Brain pericyte (primary cell): ENCODE data around the gene ZC3H18.

Experiments used
- DNase-seq: peaks from one replicate; pipeline ENCODE4 v3.0.0-alpha.2; 2012; ENCODE audit warnings: low read depth, low spot score

The ZC3H18 gene

GRCh38 chr16:88678224-88678979 is 108.2 kb downstream of the ZC3H18 start:
- no peak for DNase-seq

- no peak for DNase-seq
Measured at GRCh38 chr16:88680554-88681083, 110.4 kb downstream of the ZC3H18 start.

- DNase-seq: no peak
Measured at GRCh38 chr16:88681084-88681680, 111.0 kb downstream of the ZC3H18 start.
